Measurements from ENCODE around the gene PACRG. TPM values are rescaled to one million over a fixed set of nuclear protein-coding genes. Genes with fewer than 3 reads are reported as not detected.

Gene PACRG
- total and polyA plus RNA-seq, 2 of the 4 experiments (the other 2 are of a cell fraction), result not detected

DNA sequence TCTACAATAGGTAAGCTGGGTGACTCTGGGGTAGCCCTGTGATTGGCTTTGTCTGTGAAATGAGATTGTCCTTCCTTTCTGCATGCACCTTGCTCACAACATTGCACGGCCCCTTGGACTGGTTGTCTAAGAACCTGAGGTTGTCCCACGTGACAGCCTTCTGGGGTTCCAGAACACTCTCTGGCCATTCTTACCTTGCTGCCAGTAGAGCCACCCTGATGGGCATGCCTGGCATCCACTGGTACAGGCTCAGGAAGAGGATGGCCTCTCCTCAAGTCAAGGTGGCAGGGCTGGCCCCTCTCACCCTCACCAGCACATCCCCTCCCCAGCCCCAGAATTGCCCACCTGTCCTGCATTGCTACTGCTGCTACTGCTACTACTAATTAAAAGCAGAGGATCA, 335.0 kb downstream of the PACRG start:
- H3K4ac ChIP-seq (ENCODE audit: low read depth, low read length), result no peak overlapping the region
- WGBS, 2 experiments (ENCODE audit: extremely low coverage in 2 of 2, insufficient read length in 1 of 2), result 80% methylated on average over 1 of the region's 2 CpGs; no CpG with 5 or more reads in 1 of the 2 experiments
- ATAC-seq (ENCODE audit: low read depth), result no peak
- H2AK9ac ChIP-seq (replicated peaks; ENCODE audit: low read depth, low read length, poor library complexity), result no peak overlapping the region
- dilution Hi-C loops (cut with HindIII; ENCODE audit: low sequenced_read_pairs, unreplicated experiment), result no loop called here
- H2BK5ac ChIP-seq (ENCODE audit: low read depth, low read length, poor library complexity, severe bottlenecking), result no peak overlapping the region
- H3K36me3 ChIP-seq (ENCODE audit: control insufficient read depth, insufficient read depth, low read length), result no peaks in the 10 kb centered on the region
- H3K14ac ChIP-seq (replicated peaks; ENCODE audit: low read depth, low read length), result no peak overlapping the region
- H2BK20ac ChIP-seq (ENCODE audit: low read depth, low read length), result no peak overlapping the region
- H3K4me3 ChIP-seq (ENCODE audit: insufficient read depth, low read depth, low read length), result no peak overlapping the region
- no peak for TF ChIP-seq SMC3 (IDR thresholded peaks at IDR 0.05; ENCODE audit: low read depth, low read length)
- H3K4me2 ChIP-seq (ENCODE audit: low read depth, low read length), result no peak overlapping the region
- no peak overlapping the region for H3K23ac ChIP-seq (ENCODE audit: low read depth, low read length)
- H4K91ac ChIP-seq (ENCODE audit: insufficient read depth, low read depth, low read length), result no peak overlapping the region
- no peak overlapping the region for H4K5ac ChIP-seq (ENCODE audit: low read depth, low read length)
- H2AK5ac ChIP-seq (ENCODE audit: low read depth, low read length), result no peak overlapping the region
- H3K56ac ChIP-seq (ENCODE audit: extremely low read depth, insufficient read depth, low read length), result no peak overlapping the region
- in situ Hi-C loops (cut with MboI; ENCODE audit: low sequenced_read_pairs), result no loop called here
- no peaks in the 10 kb centered on the region for H3K79me1 ChIP-seq (ENCODE audit: low read depth in 1 of 2, low read length in 2 of 2)
- H2AFZ ChIP-seq (replicated peaks; ENCODE audit: low read length, poor library complexity), result no peak overlapping the region
- no peak overlapping the region for H2BK15ac ChIP-seq (ENCODE audit: low read depth, low read length)
- H3K27ac ChIP-seq (ENCODE audit: insufficient read depth, low read length), result no peak overlapping the region
- H3K9ac ChIP-seq (ENCODE audit: low read depth, low read length), result no peak overlapping the region
- no peak overlapping the region for H2BK120ac ChIP-seq (ENCODE audit: low read depth, low read length)
- CTCF ChIA-PET, result no interaction called here
- no TSS peak for BruUV-seq (replicated peaks)
- H3K9me3 ChIP-seq (ENCODE audit: control insufficient read depth, insufficient read depth, low read length), result peaks cover 24% of the 10 kb centered on the region
- H3K27me3 ChIP-seq (ENCODE audit: control insufficient read depth, insufficient read depth, low read length), result no peaks in the 10 kb centered on the region
- DNase-seq, result no peak
- no peak overlapping the region for H3K18ac ChIP-seq (ENCODE audit: low read depth, low read length)
- intact Hi-C loops (cut with micrococcal nuclease), result no loop called here
- POLR2A ChIA-PET (ENCODE audit: unreplicated experiment), result no interaction called here
- no peaks in the 10 kb centered on the region for H3K4me1 ChIP-seq (ENCODE audit: control insufficient read depth, insufficient read depth, low read length)
- no peaks in the 10 kb centered on the region for H4K20me1 ChIP-seq (ENCODE audit: insufficient read depth, low read length)
- H3K9me1 ChIP-seq (ENCODE audit: insufficient read depth, low read length), result no peaks in the 10 kb centered on the region
- H4K8ac ChIP-seq (ENCODE audit: low read depth in 2 of 2, low read length in 2 of 2), result no peak overlapping the region
